Smooth muscle cell (in vitro differentiated cells): Measurements from ENCODE around the gene MACO1. TPM values are rescaled to one million over a fixed set of nuclear protein-coding genes. Genes with fewer than 3 reads are reported as not detected.
A peak's percentile ranks its signal among the peaks of the same experiment; 100 is the strongest.

Source experiments
- DNase-seq: peaks from one replicate; lab custom pipeline; 2025; ENCODE audit not compliant: unreplicated experiment; lab: John Stamatoyannopoulos, UW
- H2AFZ ChIP-seq: fragments of 200-600 bp; sonication (generic); 2 replicates; pipeline ENCODE4 v1.6.0; 2016; ENCODE audit warnings: antibody characterized with exemption, low read depth, mild to moderate bottlenecking
- H3F3A ChIP-seq: fragments of 200-600 bp; sonication (generic); 2 replicates; pipeline ENCODE4 v1.6.0; 2017; ENCODE audit warnings: antibody characterized with exemption, low read depth
- H3K27ac ChIP-seq: fragments of 200-600 bp; sonication (generic); 2 replicates; pipeline ENCODE4 v1.5.1; 2016; ENCODE audit warnings: low read depth, mild to moderate bottlenecking
- H3K27me3 ChIP-seq: fragments of 200-600 bp; sonication (generic); 2 replicates; pipeline ENCODE4 v1.6.1; 2016; ENCODE audit warnings: low read depth, mild to moderate bottlenecking
- H3K36me3 ChIP-seq: fragments of 200-600 bp; sonication (generic); 2 replicates; pipeline ENCODE4 v1.5.1; 2016; ENCODE audit warnings: low read depth
- H3K4me1 ChIP-seq: fragments of 200-600 bp; sonication (generic); 2 replicates; pipeline ENCODE4 v1.5.1; 2016; ENCODE audit warnings: low read depth
- H3K4me2 ChIP-seq: fragments of 200-600 bp; sonication (generic); 2 replicates; pipeline ENCODE4 v1.6.0; 2016; ENCODE audit warnings: mild to moderate bottlenecking
- H3K4me3 ChIP-seq: fragments of 200-600 bp; sonication (generic); 2 replicates; pipeline ENCODE4 v1.5.1; 2016; ENCODE audit warnings: mild to moderate bottlenecking
- H3K79me2 ChIP-seq: fragments of 200-600 bp; sonication (generic); 2 replicates; pipeline ENCODE4 v1.6.0; 2016; ENCODE audit warnings: low read depth, mild to moderate bottlenecking
- H3K9ac ChIP-seq: fragments of 200-600 bp; sonication (generic); 2 replicates; pipeline ENCODE4 v1.6.0; 2016; ENCODE audit warnings: low read depth
- H3K9me3 ChIP-seq: fragments of 200-600 bp; sonication (generic); replicated peaks from 2 replicates; pipeline ENCODE4 v1.5.1; 2016; ENCODE audit warnings: low read depth
- H4K20me1 ChIP-seq: fragments of 200-600 bp; sonication (generic); 2 replicates; pipeline ENCODE4 v1.6.0; 2016; ENCODE audit warnings: low read depth
- CTCF ChIP-seq: fragments of 200-600 bp; sonication (generic); IDR thresholded peaks from 2 replicates; pipeline ENCODE4 v1.5.1; 2017; ENCODE audit warnings: borderline replicate concordance, mild to moderate bottlenecking, antibody characterized with exemption; ENCODE audit not compliant: insufficient read depth, poor library complexity, severe bottlenecking
- WGBS: methylation state at CpG from one replicate; pipeline ENCODE4 v1.1.7; 2016; ENCODE audit warnings: low lambda C conversion rate; 5-methylcytosine and 5-hydroxymethylcytosine counted together
- polyA plus RNA-seq: library from polyadenylated mRNA; unstranded; fragments of >200 nt; fragmentation: Nextera tagmentation; extraction: Ambion mirVana; gene quantifications from 2 replicates; pipeline ENCODE4 v1.2.1, GENCODE V29; 2016
- total RNA-seq: library from RNA; depleted of rRNA; stranded (reverse); fragments of >200 nt; gene quantifications from 2 replicates; pipeline ENCODE4 v1.2.3, GENCODE V29; 2014

MACO1 gene
- total and polyA plus RNA-seq, 2 experiments from 2014 or later = 19.8 to 29.8 TPM

- Histone ChIP-seq H3K4me1 (no peaks in the 10 kb centered on the region), H4K20me1 (peaks cover 95% of the 10 kb centered on the region), H3K4me2 (peak overlapping the region; percentile 3), H3K27ac (peak overlapping the region; percentile 73), H3K36me3 (no peaks in the 10 kb centered on the region), H3K27me3 (no peaks in the 10 kb centered on the region), H3K79me2 (peaks cover 60% of the 10 kb centered on the region), H2AFZ (no peak overlapping the region), H3F3A (peaks cover 19% of the 10 kb centered on the region), H3K9ac (no peak overlapping the region), H3K9me3 (no peaks in the 10 kb centered on the region), H3K4me3 (no peak overlapping the region)
- no peak for DNase-seq
- no peak for TF ChIP-seq CTCF
Measured at GRCh38 chr1:25468033-25468432, 37.3 kb downstream of the MACO1 start.

GRCh38 chr1:25469177-25469576 lies 38.5 kb downstream of the MACO1 start:
- H3K9me3 ChIP-seq = no peaks in the 10 kb centered on the region
- no peak for TF ChIP-seq CTCF
- H3K27me3 ChIP-seq = no peaks in the 10 kb centered on the region
- peaks cover 57% of the 10 kb centered on the region for H3K79me2 ChIP-seq
- peak overlapping the region; percentile 73 for H3K27ac ChIP-seq
- no peak for DNase-seq
- H2AFZ ChIP-seq = no peak overlapping the region
- no peak overlapping the region for H3K4me2 ChIP-seq
- peaks cover 19% of the 10 kb centered on the region for H3F3A ChIP-seq
- no peaks in the 10 kb centered on the region for H3K4me1 ChIP-seq
- H4K20me1 ChIP-seq = peaks cover 96% of the 10 kb centered on the region
- 39% methylated on average over 2 of the region's 2 CpGs for WGBS
- H3K4me3 ChIP-seq = no peak overlapping the region
- no peak overlapping the region for H3K9ac ChIP-seq
- H3K36me3 ChIP-seq = no peaks in the 10 kb centered on the region

GRCh38 chr1:25472471-25472870 lies 41.8 kb downstream of the MACO1 start:
- H3K27ac ChIP-seq = no peak overlapping the region
- H3K4me2 ChIP-seq = no peak overlapping the region
- 100% methylated on average over 4 of the region's 4 CpGs for WGBS
- peaks cover 10% of the 10 kb centered on the region for H3F3A ChIP-seq
- DNase-seq = no peak
- no peaks in the 10 kb centered on the region for H3K36me3 ChIP-seq
- no peaks in the 10 kb centered on the region for H3K9me3 ChIP-seq
- peaks cover 51% of the 10 kb centered on the region for H3K79me2 ChIP-seq
- no peak overlapping the region for H3K4me3 ChIP-seq
- H3K27me3 ChIP-seq = no peaks in the 10 kb centered on the region
- peaks cover 97% of the 10 kb centered on the region for H4K20me1 ChIP-seq
- no peak overlapping the region for H2AFZ ChIP-seq
- no peak for TF ChIP-seq CTCF
- H3K4me1 ChIP-seq = no peaks in the 10 kb centered on the region
- no peak overlapping the region for H3K9ac ChIP-seq

- no peaks in the 10 kb centered on the region for H3K36me3 ChIP-seq
- peaks cover 1% of the 10 kb centered on the region for H3F3A ChIP-seq
- no peak overlapping the region for H3K27ac ChIP-seq
- no peak for DNase-seq
- H3K4me3 ChIP-seq = no peak overlapping the region
- peaks cover 92% of the 10 kb centered on the region for H4K20me1 ChIP-seq
- 94% methylated on average over 1 of the region's 1 CpG for WGBS
- no peaks in the 10 kb centered on the region for H3K9me3 ChIP-seq
- H2AFZ ChIP-seq = no peak overlapping the region
- TF ChIP-seq CTCF = no peak
- H3K4me2 ChIP-seq = no peak overlapping the region
- no peaks in the 10 kb centered on the region for H3K27me3 ChIP-seq
- H3K79me2 ChIP-seq = peaks cover 55% of the 10 kb centered on the region
- no peak overlapping the region for H3K9ac ChIP-seq
- no peaks in the 10 kb centered on the region for H3K4me1 ChIP-seq
Measured at GRCh38 chr1:25473653-25474225, 43.0 kb downstream of the MACO1 start.
